GM21447 (cell line): ENCODE measurements around the gene RAD50.

ENCODE experiments used
- ATAC-seq: cut with Tn5 transposase; IDR thresholded peaks from one replicate; pipeline ENCODE4 v1.9.1; 2021; ENCODE audit not compliant: unreplicated experiment

The RAD50 gene

DNA sequence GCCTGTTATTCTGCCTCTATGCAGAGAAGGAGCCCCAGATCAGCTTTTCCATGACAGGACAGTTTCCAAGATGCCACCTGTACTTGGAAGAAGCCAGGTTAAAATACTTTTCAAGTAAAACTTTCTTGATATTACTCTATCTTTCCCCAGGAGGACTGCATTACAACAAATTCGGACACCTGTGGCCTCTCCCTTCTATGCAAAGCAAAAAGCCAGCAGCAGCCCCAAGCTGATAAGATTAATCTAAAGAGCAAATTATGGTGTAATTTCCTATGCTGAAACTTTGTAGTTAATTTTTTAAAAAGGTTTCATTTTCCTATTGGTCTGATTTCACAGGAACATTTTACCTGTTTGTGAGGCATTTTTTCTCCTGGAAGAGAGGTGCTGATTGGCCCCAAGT lies 116.7 kb downstream of the RAD50 start:
- ATAC-seq: no peak

DNA sequence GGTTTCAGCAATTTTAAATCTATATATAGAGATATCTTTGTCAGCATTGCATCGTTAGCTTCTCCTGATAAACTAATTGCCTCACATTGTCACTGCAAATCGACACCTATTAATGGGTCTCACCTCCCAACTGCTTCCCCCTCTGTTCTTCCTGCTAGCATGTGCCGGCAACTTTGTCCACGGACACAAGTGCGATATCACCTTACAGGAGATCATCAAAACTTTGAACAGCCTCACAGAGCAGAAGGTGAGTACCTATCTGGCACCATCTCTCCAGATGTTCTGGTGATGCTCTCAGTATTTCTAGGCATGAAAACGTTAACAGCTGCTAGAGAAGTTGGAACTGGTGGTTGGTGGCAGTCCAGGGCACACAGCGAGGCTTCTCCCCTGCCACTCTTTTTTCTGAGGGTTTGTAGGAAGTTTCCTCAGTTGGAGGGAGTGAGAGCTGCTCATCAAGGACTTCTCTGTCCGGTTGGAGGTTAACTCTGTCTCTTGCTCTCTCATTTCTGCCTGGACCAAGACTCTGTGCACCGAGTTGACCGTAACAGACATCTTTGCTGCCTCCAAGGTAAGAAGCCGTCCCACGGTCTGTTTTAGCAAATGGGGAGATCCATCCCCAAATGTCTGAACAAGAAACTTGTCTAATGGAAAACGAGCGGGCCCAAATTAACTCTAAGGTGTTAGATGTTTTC lies 117.3 kb downstream of the RAD50 start, which contains the start of gene IL4:
Gene IL4, plus strand, starts transcription at position 51 of the 692 bp plus-strand sequence. Its CDS starts 62 bp downstream, at position 113.
- no peak for ATAC-seq

DNA sequence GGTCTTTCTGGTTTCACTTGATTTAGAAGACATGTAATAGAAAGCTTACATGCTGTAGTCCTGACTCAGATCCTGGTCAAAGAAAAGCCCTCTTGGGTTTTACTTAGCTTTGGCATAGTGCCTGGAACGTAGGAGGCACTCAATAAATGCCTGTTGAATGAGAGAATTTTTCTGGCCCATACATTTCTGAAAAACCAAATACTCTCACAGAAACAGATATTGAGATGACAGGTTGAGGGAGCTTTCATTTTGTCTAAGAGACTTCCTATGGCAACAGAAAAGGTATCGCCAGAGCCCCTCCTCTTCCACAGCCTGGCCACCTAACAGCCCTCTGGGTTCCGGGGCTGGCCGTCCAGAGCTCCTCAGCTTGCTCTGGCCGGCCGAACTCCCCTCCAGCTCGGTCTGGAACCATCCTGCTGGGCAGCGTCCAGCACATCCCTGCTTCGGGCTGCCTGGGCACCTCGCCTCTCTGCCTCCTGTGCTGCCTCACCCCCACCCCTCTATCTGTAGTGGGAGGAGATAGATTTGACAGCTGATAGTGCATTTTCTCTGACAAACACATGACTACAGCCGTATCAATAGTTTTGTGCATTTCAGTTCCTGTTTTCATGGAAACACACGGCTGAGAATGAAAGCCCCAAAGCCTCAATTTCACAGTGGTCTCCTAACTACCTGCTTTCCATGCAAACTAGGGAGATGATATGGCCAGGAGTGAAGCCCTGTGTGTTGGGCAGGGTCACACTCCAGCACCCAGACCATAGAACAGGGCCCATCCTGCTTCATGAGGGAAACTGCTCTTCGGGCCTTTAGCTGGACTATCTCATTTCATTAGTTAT lies 118.1 kb downstream of the RAD50 start:
- ATAC-seq: peak; percentile 86

DNA sequence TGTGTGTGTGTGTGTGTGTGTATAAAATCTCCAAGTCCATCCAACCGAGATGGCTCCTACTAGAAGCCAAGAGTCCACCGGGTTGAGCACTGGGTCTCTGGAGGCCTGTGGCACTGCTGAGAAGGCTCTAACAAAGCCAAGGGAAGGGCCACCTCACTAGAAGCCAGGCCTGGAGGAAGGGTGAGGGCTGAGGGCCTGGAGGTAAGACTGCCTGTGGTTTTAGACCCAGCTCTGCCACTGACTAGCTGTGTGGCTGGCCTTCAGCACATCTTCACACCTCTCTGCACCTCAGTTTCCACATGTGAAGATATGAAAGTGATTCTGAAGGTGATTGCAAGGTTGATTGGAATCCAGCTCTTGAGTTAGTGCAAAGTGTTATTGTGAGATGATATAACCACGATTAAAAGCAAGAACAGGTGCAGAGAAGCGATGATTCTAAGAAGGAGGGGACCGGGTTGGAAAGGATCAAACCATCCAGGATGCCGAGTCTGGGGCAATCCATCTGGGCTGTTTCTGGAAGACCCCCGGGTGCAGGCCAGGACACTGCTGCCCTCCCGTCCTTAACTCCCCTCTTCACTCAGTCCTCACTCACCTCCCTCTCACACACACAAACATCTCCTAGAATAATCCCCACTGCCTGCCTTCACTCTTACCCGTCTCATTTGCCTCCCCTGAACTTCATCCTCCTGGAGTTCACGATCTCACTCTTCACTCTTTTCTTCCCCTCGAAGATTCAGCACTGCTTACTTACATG lies 119.3 kb downstream of the RAD50 start:
- no peak for ATAC-seq

DNA sequence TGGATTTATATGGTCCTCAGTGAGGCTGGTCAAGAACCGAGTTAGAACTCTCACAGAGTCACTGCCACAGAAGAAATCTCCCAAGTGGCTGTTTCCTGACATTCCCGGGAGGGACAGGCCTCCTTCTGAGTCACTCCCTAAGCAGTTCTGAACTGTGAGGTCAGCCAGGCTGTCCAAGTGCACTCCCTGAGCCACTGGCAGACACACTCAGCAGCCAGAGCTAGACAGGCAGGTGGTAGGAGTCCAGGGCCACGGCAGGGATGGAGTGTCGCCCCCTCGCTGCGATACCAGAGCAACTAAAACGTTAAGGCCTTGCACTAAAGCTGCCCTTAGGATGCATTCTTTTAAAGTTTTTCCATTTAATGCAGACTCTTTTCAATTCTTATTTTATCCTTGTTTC lies 120.4 kb downstream of the RAD50 start:
- ATAC-seq: no peak

DNA sequence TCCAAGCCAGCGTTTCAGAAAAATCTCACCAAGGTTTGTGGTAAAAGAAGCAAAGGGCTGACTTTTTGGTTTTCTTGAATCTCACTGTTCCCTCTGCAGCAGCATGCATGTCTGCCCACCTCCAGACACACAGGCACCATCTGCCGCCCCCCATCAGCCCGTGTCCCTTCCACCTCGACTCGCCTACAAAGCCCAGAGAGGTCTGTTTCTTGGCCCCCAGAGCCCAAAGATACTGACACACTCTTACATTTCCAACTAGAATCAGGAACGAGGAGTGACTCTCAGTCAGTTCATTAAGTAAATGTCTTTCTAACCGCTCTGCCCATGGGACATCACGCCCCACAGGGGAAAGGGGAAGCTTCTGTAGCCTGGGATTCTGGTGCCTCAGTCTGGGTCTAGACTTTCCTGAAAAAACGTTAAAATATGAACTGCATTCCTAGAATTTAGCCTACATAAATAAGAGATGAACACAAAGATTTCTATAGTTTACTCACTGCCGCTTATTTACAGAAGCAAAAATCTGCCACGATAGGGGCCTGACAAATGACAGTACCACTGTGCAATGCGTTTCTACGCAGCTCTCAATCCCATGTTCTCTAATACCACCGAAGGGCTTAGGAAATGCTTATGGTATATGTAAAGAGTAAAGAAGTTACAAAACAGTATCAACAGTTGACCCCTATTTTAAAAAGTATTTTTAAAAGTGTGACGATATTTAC lies 121.1 kb downstream of the RAD50 start:
- ATAC-seq: no peak

DNA sequence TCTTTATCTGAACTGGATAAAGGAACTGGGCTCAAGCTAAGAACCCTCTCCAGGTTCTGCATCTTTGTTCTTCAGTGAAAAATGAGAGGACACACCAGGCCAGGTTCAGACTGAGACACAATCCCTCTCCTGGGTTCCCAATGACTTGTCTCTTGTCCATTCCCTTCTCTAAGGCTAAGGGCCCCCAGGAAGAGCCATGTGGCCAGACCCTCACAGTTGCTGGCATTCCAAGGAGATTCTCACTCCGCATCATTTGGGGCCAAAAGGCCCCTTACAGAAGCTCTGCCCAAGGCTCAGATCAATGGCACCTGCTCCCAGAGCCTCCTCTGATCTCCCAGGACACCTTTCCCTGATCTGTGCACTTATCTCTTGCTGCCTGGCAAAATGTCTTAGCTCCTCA lies 122.0 kb downstream of the RAD50 start:
- no peak for ATAC-seq

DNA sequence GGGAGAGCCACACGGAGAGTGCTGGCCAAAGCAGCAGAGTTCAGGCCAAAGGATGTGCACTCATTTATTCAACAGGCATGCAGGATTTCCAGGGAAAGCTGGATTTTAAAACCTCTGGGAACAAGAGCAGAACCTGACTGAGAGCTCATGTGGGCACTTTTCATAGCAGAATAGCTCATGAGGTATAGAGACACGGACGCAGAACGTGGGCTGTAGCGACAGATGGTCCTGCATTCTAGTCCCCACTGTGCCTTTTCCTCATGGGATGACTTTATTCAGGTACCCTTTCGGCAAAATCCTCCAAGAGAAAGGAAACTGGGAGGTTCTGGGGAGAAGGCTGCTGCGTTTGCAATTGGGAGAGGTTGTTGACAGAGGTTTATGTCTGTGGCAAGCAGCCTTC lies 122.4 kb downstream of the RAD50 start:
- ATAC-seq: no peak

DNA sequence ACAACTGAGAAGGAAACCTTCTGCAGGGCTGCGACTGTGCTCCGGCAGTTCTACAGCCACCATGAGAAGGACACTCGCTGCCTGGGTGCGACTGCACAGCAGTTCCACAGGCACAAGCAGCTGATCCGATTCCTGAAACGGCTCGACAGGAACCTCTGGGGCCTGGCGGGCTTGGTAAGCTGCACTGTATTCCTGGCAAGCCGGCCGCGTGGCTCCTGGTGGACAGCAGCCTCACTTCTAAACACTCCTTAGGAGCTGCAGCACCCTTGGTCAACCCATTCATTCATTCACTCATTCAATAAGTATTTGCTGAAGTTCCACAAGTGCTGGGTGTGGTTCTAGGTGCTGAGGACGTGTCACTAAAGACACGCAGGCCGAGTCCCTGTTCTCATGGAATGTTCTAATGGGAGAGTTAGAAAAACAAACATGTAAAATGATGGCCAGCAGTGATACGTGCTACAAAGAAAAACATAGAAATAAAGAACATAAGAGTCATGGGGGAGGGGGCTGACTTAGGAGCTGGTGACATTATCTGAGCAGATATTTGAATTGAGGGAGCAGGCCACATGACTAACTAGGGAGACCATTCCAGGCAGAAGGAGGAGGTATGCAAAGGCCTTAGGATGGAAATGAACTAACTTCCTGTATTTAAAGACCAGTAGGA lies 123.1 kb downstream of the RAD50 start:
- ATAC-seq: no peak

DNA sequence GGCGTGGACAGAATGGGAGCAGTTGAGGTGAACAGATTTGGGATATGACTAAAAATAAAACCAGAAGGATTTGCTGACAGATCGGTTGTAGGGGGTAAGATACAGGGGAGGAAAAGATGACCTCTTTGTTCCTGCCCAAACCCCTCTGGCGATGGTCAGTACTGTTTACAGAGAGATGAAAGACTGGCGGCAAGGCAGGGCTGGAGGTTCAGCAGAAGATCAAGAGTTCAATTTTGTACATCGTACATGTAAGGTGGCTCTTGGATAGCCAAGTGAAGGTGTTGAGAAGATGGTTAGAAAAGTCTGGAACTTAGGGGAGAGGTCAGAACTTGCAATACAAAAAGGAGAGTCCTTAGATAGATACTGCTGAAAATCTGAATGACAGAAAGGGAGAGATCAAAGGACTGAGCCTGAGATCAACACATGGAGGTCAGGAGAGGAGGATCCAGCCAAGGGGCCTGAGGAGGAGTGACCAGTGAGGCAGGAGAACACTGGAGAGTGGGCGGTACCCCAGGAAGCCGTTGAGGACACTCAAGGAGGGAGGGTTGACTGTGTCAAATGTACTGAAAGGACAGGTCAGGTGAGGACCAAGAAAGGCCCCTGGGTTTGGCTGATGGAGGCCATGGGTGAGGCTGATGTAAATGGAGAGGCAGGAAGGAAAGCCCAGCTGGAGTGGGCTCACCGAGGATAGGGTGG lies 124.2 kb downstream of the RAD50 start:
- ATAC-seq: no peak

DNA sequence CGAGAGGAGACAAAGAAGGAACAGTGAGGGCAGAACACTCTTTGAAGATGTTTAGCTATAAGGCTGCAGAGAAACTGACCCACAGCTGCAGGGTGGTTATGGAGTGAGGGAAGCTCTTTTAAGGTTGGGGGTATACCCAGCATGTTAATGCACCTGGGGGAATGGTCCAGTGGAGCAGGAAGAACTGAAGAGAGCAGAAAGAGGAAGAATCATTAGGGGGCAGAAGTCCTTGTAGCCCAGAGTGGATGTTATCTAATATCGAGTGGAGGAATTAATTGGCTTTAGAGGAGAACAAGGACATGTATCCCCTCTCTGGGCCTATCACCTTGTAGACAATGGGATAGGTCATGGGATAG lies 124.7 kb downstream of the RAD50 start:
- ATAC-seq: no peak

DNA sequence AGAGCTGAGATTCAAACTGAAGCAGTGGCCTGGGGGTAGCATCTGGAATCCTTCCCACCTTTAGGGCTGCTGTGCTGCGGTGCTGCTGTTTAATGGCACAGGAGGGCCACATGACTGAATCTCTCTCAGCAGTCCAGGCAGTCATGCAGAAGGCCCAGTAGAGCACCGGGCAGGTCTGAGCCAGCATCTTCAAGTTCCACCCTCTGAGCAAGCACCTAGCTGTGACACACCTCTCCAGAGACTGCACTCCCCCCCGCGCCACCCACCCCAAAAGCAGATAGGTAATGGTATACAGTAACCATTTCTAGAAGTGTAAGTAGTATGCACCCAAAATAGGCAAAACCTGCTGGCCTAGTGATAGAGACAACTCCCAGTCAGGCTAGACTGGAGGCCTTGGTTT lies 125.2 kb downstream of the RAD50 start:
- no peak for ATAC-seq

DNA sequence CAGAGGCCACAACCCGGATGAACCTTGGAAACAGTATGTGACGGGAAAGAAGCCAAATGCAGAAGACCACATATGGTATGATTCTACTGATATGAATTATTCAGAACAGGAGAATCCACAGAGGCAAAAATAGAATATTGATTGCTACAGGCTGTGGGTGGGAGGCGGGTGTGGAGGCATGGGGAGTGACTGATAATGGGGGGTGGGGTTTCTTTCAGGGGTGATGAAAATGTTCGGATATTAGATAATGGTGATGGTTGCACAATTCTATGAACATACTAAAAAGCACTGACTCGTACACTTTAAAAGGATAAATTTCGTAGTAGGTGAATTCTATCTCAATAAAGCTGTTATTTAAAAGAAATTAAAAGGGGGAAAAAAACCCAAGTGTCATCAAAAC lies 127.7 kb downstream of the RAD50 start:
- ATAC-seq: no peak

DNA sequence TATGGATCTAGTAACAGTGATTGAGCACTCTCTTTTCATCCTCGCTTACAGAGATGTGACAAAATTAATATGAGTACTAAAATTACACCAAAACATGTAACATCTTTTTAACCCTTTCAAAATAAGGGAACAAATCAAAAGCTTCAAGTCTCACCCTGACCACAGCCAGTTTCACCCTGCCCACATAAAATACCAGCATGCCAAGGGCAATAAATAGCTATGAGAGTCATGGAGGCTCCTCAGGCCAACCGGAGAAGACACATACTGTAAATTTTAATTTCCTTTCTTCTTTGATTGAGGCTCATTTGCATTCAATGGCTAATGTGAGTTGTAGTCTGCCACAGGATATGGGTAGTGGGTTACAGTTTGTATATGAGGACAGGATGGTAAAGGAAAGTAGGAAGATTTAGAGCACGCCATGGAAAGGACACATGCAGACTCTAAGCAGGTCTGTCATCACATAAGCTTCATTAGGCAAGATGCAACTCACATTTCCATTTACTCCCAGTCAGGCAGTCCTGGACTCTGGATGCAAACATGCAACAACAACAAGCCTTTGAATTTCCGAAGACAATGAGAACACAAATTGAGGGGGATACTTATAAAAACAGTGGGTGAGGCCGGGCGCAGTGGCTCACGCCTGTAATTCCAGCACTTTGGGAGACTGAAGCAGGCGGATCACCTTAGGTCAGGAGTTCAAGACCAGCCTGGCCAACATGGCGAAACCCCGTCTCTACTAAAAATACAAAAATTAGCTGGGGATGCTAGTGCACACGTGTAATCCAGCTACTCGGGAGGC lies 128.3 kb downstream of the RAD50 start:
- ATAC-seq: no peak

DNA sequence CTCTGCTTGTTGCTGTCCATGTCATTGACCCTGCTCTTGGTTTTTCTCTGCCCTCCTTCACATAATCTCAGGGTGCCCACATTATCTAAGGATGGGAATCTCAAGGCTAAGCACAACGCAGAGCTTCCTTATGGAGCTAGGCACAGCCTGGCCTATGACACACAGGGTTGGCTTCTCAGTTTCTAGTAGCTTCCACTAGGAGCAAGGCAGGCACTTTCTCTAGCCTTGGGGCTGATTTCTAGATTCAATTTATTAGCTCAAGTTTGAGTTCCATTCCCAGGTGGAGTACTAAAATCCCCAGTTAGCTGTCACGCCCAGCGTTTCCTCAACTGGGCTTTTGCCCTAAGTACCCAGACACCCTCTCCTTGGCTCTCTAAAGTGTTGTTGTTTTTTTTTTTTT lies 129.4 kb downstream of the RAD50 start:
- ATAC-seq: no peak

DNA sequence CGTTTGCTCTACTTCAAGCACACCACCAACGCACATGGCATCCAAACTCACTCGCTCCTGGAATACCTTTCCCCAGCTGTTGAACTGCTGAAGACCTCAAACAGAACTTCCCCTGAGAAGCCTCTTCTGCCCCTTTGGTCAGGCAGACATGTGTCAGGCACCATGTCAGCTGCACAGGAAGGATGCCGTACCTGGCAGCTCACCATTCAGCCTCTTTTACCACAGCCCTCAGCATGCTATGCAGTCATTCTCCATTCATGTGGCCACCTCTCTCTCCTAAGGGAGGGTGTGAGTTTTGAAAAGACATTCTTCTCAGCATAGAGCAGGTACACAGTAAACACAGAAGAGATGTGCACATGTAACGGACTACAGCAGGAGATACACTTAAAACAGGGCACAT lies 131.2 kb downstream of the RAD50 start:
- peak; percentile 49 for ATAC-seq

DNA sequence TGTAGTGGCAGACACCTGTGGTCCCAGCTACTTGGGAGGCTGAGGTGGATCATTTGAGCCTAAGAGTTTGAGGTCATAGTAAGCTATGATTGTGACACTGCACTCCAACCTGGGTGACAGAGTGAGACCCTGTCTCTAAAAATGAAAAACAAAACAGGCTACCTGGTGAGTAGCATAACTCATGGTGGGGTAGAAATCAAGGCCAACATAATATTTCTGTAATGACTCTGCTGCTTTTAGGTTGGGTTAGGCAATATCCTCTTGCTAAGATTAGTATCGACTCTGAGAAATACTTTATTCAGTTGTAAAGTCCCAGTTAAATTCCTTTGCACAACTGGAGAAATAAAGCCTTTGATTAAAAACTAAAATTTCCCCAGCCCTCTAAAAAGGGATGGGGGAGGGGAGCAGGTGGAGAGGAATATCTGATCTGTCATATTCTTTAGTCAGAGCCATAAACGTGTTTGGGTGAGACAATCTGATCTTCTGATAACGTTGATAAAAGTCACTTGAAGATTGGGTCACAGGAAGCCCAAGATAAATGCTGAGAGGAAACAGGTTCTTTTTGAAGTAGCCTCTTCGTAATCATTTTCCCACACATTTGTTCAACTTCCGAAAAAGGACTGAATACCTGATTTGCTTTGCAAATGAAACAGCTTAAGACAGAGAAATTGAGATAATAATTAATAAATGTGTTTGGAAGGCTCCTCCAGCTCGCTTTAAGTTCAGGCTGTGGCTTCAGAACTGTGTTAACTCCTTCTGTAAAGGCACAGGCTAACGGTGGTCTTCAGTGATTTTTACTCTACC lies 132.0 kb downstream of the RAD50 start:
- ATAC-seq: peak; percentile 33

DNA sequence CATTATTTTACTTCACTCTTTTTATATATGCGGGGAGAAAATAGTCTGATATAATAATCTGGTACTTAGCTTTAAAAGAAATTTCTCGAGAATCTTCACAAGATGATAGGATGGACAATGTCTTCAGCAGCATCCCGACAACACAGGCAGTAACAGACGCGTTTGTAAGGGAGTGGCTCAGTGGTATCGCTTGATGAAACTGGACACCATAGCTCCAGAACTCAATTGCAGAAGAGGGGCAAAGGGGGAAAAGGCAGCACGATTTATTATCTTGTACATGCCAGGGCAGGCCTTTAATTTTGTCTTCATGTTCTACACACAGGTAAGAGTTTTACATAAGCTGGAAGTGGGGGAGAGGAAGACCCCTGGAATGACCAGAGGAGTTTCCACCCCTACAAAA lies 132.7 kb downstream of the RAD50 start:
- ATAC-seq: no peak
